22Rv1 (cell line): ENCODE data around the gene HIVEP2.

Experiments
- ZFX ChIP-seq: fragments of 450-650 bp; IDR thresholded peaks from 2 replicates; pipeline ENCODE4 v1.6.1; 2017; ENCODE audit warnings: antibody characterized with exemption, borderline replicate concordance
- TF ChIP-seq, protein P1 (sequence below): fragments of 450-650 bp; IDR thresholded peaks from 2 replicates; pipeline ENCODE4 v1.5.1; 2017; ENCODE audit warnings: mild to moderate bottlenecking

DNA sequence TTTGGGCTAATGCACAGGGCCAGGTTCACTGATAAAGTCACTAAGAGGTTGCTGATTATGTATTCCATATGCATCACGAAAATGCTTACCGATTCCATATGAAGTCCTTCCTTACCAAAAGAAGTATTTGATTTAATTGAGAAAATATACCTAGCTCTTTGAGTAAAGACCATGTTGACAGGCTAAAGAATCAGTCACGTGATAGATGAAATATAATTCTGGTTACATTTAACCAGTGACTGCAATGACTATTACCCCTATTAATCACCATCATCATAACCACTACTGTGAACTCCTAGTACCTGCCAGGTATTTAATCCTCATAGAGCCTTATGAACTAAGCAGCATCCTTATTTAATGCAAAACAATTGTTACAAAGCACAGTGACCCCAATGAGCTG lies 110.1 kb downstream of the HIVEP2 start:
- TF ChIP-seq, protein P1, sequence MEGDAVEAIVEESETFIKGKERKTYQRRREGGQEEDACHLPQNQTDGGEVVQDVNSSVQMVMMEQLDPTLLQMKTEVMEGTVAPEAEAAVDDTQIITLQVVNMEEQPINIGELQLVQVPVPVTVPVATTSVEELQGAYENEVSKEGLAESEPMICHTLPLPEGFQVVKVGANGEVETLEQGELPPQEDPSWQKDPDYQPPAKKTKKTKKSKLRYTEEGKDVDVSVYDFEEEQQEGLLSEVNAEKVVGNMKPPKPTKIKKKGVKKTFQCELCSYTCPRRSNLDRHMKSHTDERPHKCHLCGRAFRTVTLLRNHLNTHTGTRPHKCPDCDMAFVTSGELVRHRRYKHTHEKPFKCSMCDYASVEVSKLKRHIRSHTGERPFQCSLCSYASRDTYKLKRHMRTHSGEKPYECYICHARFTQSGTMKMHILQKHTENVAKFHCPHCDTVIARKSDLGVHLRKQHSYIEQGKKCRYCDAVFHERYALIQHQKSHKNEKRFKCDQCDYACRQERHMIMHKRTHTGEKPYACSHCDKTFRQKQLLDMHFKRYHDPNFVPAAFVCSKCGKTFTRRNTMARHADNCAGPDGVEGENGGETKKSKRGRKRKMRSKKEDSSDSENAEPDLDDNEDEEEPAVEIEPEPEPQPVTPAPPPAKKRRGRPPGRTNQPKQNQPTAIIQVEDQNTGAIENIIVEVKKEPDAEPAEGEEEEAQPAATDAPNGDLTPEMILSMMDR: no peak
- TF ChIP-seq ZFX: no peak
